ENCODE results near the gene PLOD1.

DNA sequence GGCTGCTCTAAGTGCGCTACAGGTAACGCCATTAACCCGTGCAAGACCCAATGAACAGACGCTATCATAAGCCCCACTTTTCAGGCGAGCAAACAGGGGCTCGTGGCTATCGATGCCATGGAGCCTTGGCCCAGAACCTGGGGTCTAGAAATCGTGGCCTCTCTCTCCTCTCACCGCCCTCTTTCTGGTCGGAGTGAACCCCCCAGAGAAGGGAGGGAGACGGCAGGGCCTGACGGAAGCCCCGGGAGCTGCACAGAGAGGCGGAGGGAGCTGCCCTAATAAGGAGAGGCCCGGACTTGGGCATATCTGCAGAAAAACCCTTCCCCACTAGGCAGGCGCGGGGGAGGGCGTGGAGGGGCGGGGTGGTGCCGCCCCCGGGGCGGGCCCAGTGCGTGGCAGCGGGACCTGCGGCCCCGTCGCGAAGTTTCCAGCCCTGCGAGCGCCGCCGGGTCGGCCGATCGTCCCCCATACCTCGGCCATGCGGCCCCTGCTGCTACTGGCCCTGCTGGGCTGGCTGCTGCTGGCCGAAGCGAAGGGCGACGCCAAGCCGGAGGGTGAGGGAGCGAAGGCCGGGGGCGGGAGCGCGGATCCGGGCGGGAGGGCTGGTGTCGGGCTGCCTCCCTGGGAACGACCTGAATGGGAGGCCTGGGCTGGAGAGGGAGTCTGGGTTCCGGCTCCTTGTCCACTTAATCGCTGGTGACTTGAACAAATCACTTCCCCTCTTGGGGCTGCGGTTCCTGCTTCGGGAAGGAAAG is at the start of gene PLOD1:
- TF ChIP-seq, protein P1, sequence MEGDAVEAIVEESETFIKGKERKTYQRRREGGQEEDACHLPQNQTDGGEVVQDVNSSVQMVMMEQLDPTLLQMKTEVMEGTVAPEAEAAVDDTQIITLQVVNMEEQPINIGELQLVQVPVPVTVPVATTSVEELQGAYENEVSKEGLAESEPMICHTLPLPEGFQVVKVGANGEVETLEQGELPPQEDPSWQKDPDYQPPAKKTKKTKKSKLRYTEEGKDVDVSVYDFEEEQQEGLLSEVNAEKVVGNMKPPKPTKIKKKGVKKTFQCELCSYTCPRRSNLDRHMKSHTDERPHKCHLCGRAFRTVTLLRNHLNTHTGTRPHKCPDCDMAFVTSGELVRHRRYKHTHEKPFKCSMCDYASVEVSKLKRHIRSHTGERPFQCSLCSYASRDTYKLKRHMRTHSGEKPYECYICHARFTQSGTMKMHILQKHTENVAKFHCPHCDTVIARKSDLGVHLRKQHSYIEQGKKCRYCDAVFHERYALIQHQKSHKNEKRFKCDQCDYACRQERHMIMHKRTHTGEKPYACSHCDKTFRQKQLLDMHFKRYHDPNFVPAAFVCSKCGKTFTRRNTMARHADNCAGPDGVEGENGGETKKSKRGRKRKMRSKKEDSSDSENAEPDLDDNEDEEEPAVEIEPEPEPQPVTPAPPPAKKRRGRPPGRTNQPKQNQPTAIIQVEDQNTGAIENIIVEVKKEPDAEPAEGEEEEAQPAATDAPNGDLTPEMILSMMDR (IDR thresholded peaks at IDR 0.05): no peak
- peak; percentile 69 to 74 for TF ChIP-seq POLR2A (IDR thresholded peaks at IDR 0.05)

All from uterus (tissue), 2 donors.